Ishikawa (cell line): ENCODE measurements around the gene MDM1.

Experiments used
- CEBPB ChIP-seq: IDR thresholded peaks from 2 replicates; pipeline ENCODE4 v1.6.1; 2012
- CREB1 ChIP-seq: IDR thresholded peaks from 2 replicates; pipeline ENCODE4 v1.6.1; 2012; ENCODE audit warnings: low read depth
- EP300 ChIP-seq: IDR thresholded peaks from 2 replicates; pipeline ENCODE4 v1.6.1; 2012; ENCODE audit warnings: borderline replicate concordance
- FOXM1 ChIP-seq: IDR thresholded peaks from 2 replicates; pipeline ENCODE4 v1.6.1; 2012; ENCODE audit warnings: low read depth, borderline replicate concordance
- NFIC ChIP-seq: IDR thresholded peaks from 2 replicates; pipeline ENCODE4 v1.6.1; 2012
- RAD21 ChIP-seq: IDR thresholded peaks from 2 replicates; pipeline ENCODE4 v1.6.1; 2012; ENCODE audit warnings: low read depth
- REST ChIP-seq: IDR thresholded peaks from 2 replicates; pipeline ENCODE4 v1.6.1; 2012; ENCODE audit warnings: low read depth, mild to moderate bottlenecking
- TAF1 ChIP-seq: IDR thresholded peaks from 2 replicates; pipeline ENCODE4 v1.6.1; 2012; ENCODE audit warnings: low read depth, mild to moderate bottlenecking
- TEAD4 ChIP-seq: IDR thresholded peaks from 2 replicates; pipeline ENCODE4 v1.6.1; 2012
- USF1 ChIP-seq: IDR thresholded peaks from 2 replicates; pipeline ENCODE4 v1.6.1; 2012
- YY1 ChIP-seq: IDR thresholded peaks from 2 replicates; pipeline ENCODE4 v1.6.1; 2012; ENCODE audit warnings: low read depth
- TF ChIP-seq, protein P1 (sequence below): IDR thresholded peaks from 2 replicates; pipeline ENCODE4 v1.6.1; 2012

DNA sequence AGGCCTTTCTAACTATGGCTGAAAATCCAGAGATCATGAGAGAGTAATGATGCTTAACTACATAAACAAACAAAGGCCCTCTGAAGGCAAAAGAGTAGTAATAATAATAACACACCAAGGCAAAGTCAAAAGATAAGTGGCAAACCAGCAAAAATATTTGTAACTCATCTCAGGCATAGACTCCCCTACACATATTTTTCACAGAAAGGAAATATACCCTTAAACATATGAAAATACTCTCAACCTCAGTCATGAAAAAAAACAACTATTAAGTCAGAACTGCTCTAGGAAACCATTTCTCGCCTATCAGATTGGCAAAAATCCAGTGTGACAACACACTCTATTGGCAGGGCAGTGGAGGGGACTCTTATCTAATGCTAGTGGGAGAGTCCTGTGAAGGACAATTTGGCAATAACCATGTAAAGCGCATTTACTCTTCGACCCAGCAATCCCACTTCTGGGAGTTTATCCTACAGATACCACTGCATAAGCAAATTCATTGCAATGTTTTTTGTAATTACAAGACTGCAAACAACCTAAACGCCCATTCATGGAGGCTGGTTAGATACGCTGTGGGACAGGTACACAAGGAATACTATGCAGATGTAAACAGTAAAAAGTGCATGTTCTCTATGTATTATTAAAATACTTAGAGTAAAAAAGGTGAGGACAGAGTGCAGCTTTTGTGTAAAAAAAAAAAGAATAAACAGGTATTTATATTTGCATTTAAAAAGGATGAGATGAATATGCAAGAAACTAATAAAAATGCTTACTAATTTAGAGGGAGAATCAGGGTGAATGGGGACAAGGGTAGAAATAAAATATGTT is 52.7 kb downstream of the MDM1 start:
- TF ChIP-seq EP300 (no peak), USF1 (no peak), YY1 (no peak), FOXM1 (no peak), RAD21 (no peak), TEAD4 (no peak), REST (no peak), TAF1 (no peak), CEBPB (no peak), NFIC (no peak), CREB1 (no peak)
- TF ChIP-seq, protein P1, sequence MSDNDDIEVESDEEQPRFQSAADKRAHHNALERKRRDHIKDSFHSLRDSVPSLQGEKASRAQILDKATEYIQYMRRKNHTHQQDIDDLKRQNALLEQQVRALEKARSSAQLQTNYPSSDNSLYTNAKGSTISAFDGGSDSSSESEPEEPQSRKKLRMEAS = no peak
